DOHH2 (cell line): ENCODE results near the gene TEX54.

Experiments used
- EZH2phosphoT487 ChIP-seq: fragments of 200-600 bp; sonication (generic); IDR thresholded peaks from 2 replicates; pipeline ENCODE4 v1.6.1; 2017; ENCODE audit warnings: borderline replicate concordance, mild to moderate bottlenecking, antibody characterized with exemption, low read length, moderate library complexity, mixed read lengths
- TF ChIP-seq, protein P1 (sequence below): fragments of 200-600 bp; sonication (generic); IDR thresholded peaks from one replicate; pipeline ENCODE4 v1.5.1; 2014; ENCODE audit warnings: antibody characterized with exemption, mild to moderate bottlenecking, low read depth, low read length; ENCODE audit not compliant: poor library complexity, severe bottlenecking

DNA sequence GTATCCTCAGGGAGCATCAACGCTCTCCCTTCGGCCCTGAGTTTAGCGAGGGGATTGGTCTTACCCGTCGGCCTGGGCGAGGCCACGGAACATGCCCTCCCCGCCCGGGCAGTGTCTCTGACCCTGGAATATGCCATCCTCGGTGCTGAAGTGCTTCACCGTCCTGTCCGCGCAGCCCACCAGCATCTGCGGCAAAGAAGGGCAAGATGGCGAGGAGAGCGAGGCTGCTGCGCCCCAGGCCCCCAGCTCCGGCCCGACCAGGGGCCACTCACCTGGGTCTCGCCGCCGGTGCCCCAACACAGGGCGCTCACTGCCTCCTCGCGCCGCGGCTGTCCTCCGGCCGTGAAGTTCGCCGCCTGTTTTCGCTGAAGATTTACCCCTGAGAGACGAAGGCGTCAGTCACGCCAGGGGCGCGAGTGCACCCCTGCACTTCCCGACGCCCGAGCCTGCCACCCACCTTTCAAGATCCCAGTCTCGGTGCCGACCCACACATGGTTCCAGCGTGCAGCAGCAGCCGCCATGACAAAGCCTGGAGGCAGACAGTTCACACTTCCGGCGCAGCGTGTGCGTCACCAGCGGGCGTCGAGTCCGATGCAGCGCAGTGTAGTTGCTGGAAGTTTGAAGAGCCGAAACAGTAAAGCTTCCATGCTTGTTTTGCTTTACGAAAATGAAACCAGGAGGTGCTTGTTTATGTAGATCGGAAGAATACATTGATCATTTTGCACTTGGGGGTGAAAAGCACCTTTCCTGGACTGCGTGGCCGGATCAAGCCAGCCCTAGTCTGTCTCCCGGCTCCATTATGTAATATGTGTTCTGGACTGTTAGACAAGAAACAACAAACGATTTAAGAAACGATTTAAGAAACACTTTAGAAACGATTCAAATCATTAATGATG is 6.7 kb upstream of the TEX54 start, which contains the start of gene WDR74:
- TF ChIP-seq, protein P1, sequence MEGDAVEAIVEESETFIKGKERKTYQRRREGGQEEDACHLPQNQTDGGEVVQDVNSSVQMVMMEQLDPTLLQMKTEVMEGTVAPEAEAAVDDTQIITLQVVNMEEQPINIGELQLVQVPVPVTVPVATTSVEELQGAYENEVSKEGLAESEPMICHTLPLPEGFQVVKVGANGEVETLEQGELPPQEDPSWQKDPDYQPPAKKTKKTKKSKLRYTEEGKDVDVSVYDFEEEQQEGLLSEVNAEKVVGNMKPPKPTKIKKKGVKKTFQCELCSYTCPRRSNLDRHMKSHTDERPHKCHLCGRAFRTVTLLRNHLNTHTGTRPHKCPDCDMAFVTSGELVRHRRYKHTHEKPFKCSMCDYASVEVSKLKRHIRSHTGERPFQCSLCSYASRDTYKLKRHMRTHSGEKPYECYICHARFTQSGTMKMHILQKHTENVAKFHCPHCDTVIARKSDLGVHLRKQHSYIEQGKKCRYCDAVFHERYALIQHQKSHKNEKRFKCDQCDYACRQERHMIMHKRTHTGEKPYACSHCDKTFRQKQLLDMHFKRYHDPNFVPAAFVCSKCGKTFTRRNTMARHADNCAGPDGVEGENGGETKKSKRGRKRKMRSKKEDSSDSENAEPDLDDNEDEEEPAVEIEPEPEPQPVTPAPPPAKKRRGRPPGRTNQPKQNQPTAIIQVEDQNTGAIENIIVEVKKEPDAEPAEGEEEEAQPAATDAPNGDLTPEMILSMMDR: no peak
- no peak for TF ChIP-seq EZH2phosphoT487
